H1 (cell line): ENCODE data around the gene SPDYC. TPM values are rescaled to one million over a fixed set of nuclear protein-coding genes. Genes with fewer than 3 reads are reported as not detected.

Source experiments
- ZNF274 ChIP-seq: IDR thresholded peaks from 2 replicates; pipeline ENCODE4 v1.7.0; 2012; ENCODE audit warnings: low read length, borderline replicate concordance; ENCODE audit errors: extremely low read depth
- polyA plus RNA-seq, 7 experiments: library from polyadenylated mRNA; depleted of rRNA in 3 of 7; stranded (reverse) in 5 of 7; unstranded in 2 of 7; fragments of >200 nt in 5 of 7; fragments of 200-250 nt in 2 of 7; gene quantifications; 1 replicate in 5 of 7; 2 replicates in 1 of 7; 4 replicates in 1 of 7; pipeline versions ENCODE4 v1.2.1 to v1.2.3, GENCODE V29; 2011 to 2013; ENCODE audit warnings: missing spikeins in 2 of 7, mixed read lengths in 2 of 7
- total RNA-seq: library from RNA; stranded (reverse); fragmentation: NEBNext Ultra II Directional; extraction: Animal tissue kit (Norgen Biotek cat#: 25700); gene quantifications from 2 replicates; pipeline ENCODE4 v1.2.1, GENCODE V29; 2021

The SPDYC gene
- total and polyA plus RNA-seq, 2 of the 8 experiments (the other 6 are each of a cell fraction or from before 2014, with no cell fraction given) = 0.15 TPM; not detected in 1

GRCh38 chr11:65180877-65181568 is 11.0 kb downstream of the SPDYC start (continued):
- no peak for TF ChIP-seq ZNF274
- TF ChIP-seq, all 59 proteins: peak for 15
